SK-N-SH (cell line): ENCODE results near the gene CLEC16A. TPM values are rescaled to one million over a fixed set of nuclear protein-coding genes. Genes with fewer than 3 reads are reported as not detected.

Experiments
- CTCF ChIA-PET: fragments of 300-600, 350-600 bp; formaldehyde crosslinking; extraction: SDS; loops from one replicate; lab custom pipeline; 2021; lab: Yijun Ruan, JAX
- POLR2A ChIA-PET: fragments of 350-600 bp; sonication (Branson Sonifier 250); formaldehyde crosslinking; extraction: SDS; loops from one replicate; lab custom pipeline; 2020; ENCODE audit warnings: antibody characterized with exemption, inconsistent platforms; lab: Yijun Ruan, JAX
- DNase-seq: peaks from one replicate; pipeline ENCODE4 v3.0.0; 2012
- H2AFZ ChIP-seq: fragments of 200-600 bp; sonication (generic); 2 replicates; pipeline ENCODE4 v1.8.1; 2016; ENCODE audit warnings: antibody characterized with exemption, mild to moderate bottlenecking, low read depth
- H3F3A ChIP-seq: fragments of 200-600 bp; sonication (generic); replicated peaks from 2 replicates; pipeline ENCODE3; 2016; ENCODE audit warnings: antibody characterized with exemption, mild to moderate bottlenecking; ENCODE audit not compliant: insufficient read depth
- H3K27ac ChIP-seq, 2 experiments: fragments of 200-500 bp in 1 of 2; fragments of 200-600 bp in 1 of 2; sonication (Bioruptor generic) in 1 of 2; sonication (generic), shearing (Covaris generic) in 1 of 2; 2 replicates each; pipeline versions ENCODE4 v1.5.1 to v1.6.1; 2014 to 2016; ENCODE audit warnings: low read depth in 2 of 2, inconsistent platforms in 1 of 2, low read length in 1 of 2, mild to moderate bottlenecking in 1 of 2, mixed read lengths in 1 of 2
- H3K27me3 ChIP-seq: fragments of 200-600 bp; sonication (generic), shearing (Covaris generic); 2 replicates; pipeline ENCODE4 v1.6.1; 2016; ENCODE audit warnings: mixed run types; ENCODE audit not compliant: insufficient read depth
- H3K36me3 ChIP-seq, 2 experiments: fragments of 200-500 bp in 1 of 2; fragments of 200-600 bp in 1 of 2; sonication (Bioruptor generic) in 1 of 2; sonication (generic) in 1 of 2; replicated peaks in 1 of 2; 2 replicates each; pipeline versions ENCODE3 to v1.5.1; 2014 to 2016; ENCODE audit warnings: low read length in 1 of 2, mild to moderate bottlenecking in 1 of 2; ENCODE audit not compliant: insufficient read depth in 2 of 2, control insufficient read depth in 1 of 2
- H3K4me1 ChIP-seq, 2 experiments: fragments of 200-500 bp in 1 of 2; fragments of 200-600 bp in 1 of 2; sonication (Bioruptor generic) in 1 of 2; sonication (generic), shearing (Covaris generic) in 1 of 2; 2 replicates each; pipeline versions ENCODE4 v1.5.1 to v1.6.1; 2014 to 2016; ENCODE audit warnings: low read depth in 1 of 2, low read length in 1 of 2, mixed run types in 1 of 2; ENCODE audit not compliant: insufficient read depth in 2 of 2, control insufficient read depth in 1 of 2
- H3K4me2 ChIP-seq: fragments of 200-600 bp; sonication (generic), shearing (Covaris generic); 2 replicates; pipeline ENCODE4 v1.6.1; 2017; ENCODE audit warnings: mixed run types
- H3K4me3 ChIP-seq, 2 experiments: fragments of 200-500 bp in 1 of 2; fragments of 200-600 bp in 1 of 2; sonication (Bioruptor generic) in 1 of 2; sonication (generic), shearing (Covaris generic) in 1 of 2; 2 replicates each; pipeline versions ENCODE4 v1.5.1 to v1.8.1; 2014 to 2016; ENCODE audit warnings: low read depth in 2 of 2, inconsistent platforms in 1 of 2, low read length in 1 of 2, mild to moderate bottlenecking in 1 of 2, mixed read lengths in 1 of 2, moderate library complexity in 1 of 2
- H3K79me2 ChIP-seq: fragments of 200-600 bp; sonication (generic); 2 replicates; pipeline ENCODE4 v1.8.1; 2017; ENCODE audit warnings: mild to moderate bottlenecking; ENCODE audit not compliant: insufficient read depth
- H3K9ac ChIP-seq: fragments of 200-600 bp; sonication (generic); 2 replicates; pipeline ENCODE4 v1.6.1; 2017; ENCODE audit warnings: mixed run types
- H3K9me2 ChIP-seq: fragments of 200-600 bp; sonication (generic); 2 replicates; pipeline ENCODE4 v1.6.1; 2017; ENCODE audit warnings: mixed run types
- H3K9me3 ChIP-seq: fragments of 200-600 bp; sonication (generic); 2 replicates; pipeline ENCODE4 v1.6.1; 2017; ENCODE audit warnings: mixed run types, mild to moderate bottlenecking, moderate library complexity
- H4K20me1 ChIP-seq: fragments of 200-600 bp; sonication (generic); 2 replicates; pipeline ENCODE4 v1.6.1; 2017; ENCODE audit warnings: mild to moderate bottlenecking, mixed run types; ENCODE audit not compliant: insufficient read depth
- EP300 ChIP-seq, 2 experiments: IDR thresholded peaks; 2 replicates each; pipeline versions ENCODE4 v1.4.0 to v1.6.1; 2012; ENCODE audit warnings: borderline replicate concordance in 1 of 2, low read depth in 1 of 2, low read length in 1 of 2
- FOSL2 ChIP-seq: IDR thresholded peaks from 2 replicates; pipeline ENCODE4 v1.4.0; 2012; ENCODE audit warnings: low read depth, mild to moderate bottlenecking, moderate library complexity, borderline replicate concordance
- FOXJ3 ChIP-seq: sonication (generic); formaldehyde crosslinking; IDR thresholded peaks from 2 replicates; pipeline ENCODE4 v1.5.1; 2020; ENCODE audit warnings: mild to moderate bottlenecking, missing genetic modification reagents
- FOXM1 ChIP-seq: IDR thresholded peaks from 2 replicates; pipeline ENCODE4 v1.4.0; 2012; ENCODE audit warnings: low read depth, mild to moderate bottlenecking
- JUND ChIP-seq: IDR thresholded peaks from 2 replicates; pipeline ENCODE4 v1.4.0; 2012
- MXI1 ChIP-seq: IDR thresholded peaks from 2 replicates; pipeline ENCODE4 v1.6.1; 2012; ENCODE audit warnings: mild to moderate bottlenecking, low read depth, low read length, improper control_type of control experiment
- NFIC ChIP-seq: IDR thresholded peaks from 2 replicates; pipeline ENCODE4 v1.4.0; 2012; ENCODE audit warnings: borderline replicate concordance
- POLR2AphosphoS5 ChIP-seq: IDR thresholded peaks from 2 replicates; pipeline ENCODE4 v1.6.1; 2012; ENCODE audit warnings: low read depth, low read length
- RAD21 ChIP-seq: IDR thresholded peaks from 2 replicates; pipeline ENCODE4 v1.6.1; 2012; ENCODE audit warnings: mild to moderate bottlenecking, low read length
- RCOR1 ChIP-seq: fragments of 150-350 bp; IDR thresholded peaks from 2 replicates; pipeline ENCODE4 v1.6.1; 2017; ENCODE audit warnings: antibody characterized with exemption, low read length
- RXRA ChIP-seq: IDR thresholded peaks from 2 replicates; pipeline ENCODE4 v1.4.0; 2012; ENCODE audit warnings: low read depth, mild to moderate bottlenecking, borderline replicate concordance
- SMC3 ChIP-seq: IDR thresholded peaks from 2 replicates; pipeline ENCODE4 v1.6.1; 2012; ENCODE audit warnings: low read depth, low read length, improper control_type of control experiment
- TAF1 ChIP-seq: IDR thresholded peaks from 2 replicates; pipeline ENCODE4 v1.6.1; 2012; ENCODE audit warnings: low read depth, mild to moderate bottlenecking, low read length, moderate library complexity, borderline replicate concordance
- TEAD4 ChIP-seq: IDR thresholded peaks from 2 replicates; pipeline ENCODE4 v1.4.0; 2012; ENCODE audit warnings: mild to moderate bottlenecking, borderline replicate concordance; ENCODE audit not compliant: insufficient read depth
- YY1 ChIP-seq: IDR thresholded peaks from 2 replicates; pipeline ENCODE4 v1.4.0; 2012; ENCODE audit warnings: low read depth, mild to moderate bottlenecking
- WGBS: methylation state at CpG from one replicate; pipeline ENCODE4 v1.1.6; 2017; ENCODE audit warnings: low lambda C conversion rate; 5-methylcytosine and 5-hydroxymethylcytosine counted together
- polyA plus RNA-seq, 3 experiments: library from polyadenylated mRNA; depleted of rRNA; stranded (reverse); fragments of >200 nt; gene quantifications; 2 replicates each; pipeline ENCODE4 v1.2.3, GENCODE V29; 2012
- TF ChIP-seq, protein P1 (sequence below): IDR thresholded peaks from 2 replicates; pipeline ENCODE4 v1.4.0; 2012; ENCODE audit warnings: low read depth, borderline replicate concordance
- TF ChIP-seq, protein P2 (sequence below): IDR thresholded peaks from 2 replicates; pipeline ENCODE4 v1.4.0; 2012; ENCODE audit warnings: low read depth, borderline replicate concordance
- TF ChIP-seq, protein P3 (sequence below): IDR thresholded peaks from 2 replicates; pipeline ENCODE4; 2012
- TF ChIP-seq, protein P4 (sequence below): IDR thresholded peaks from 2 replicates; pipeline ENCODE4 v1.6.1; 2012; ENCODE audit warnings: mild to moderate bottlenecking, low read depth, low read length, moderate library complexity
- TF ChIP-seq, protein P5 (sequence below): IDR thresholded peaks from 2 replicates; pipeline ENCODE4 v1.4.0; 2012; ENCODE audit warnings: low read depth

The CLEC16A gene
- polyA plus RNA-seq, 1 of the 3 experiments (the other 2 are of a cell fraction): 13.7 TPM

DNA sequence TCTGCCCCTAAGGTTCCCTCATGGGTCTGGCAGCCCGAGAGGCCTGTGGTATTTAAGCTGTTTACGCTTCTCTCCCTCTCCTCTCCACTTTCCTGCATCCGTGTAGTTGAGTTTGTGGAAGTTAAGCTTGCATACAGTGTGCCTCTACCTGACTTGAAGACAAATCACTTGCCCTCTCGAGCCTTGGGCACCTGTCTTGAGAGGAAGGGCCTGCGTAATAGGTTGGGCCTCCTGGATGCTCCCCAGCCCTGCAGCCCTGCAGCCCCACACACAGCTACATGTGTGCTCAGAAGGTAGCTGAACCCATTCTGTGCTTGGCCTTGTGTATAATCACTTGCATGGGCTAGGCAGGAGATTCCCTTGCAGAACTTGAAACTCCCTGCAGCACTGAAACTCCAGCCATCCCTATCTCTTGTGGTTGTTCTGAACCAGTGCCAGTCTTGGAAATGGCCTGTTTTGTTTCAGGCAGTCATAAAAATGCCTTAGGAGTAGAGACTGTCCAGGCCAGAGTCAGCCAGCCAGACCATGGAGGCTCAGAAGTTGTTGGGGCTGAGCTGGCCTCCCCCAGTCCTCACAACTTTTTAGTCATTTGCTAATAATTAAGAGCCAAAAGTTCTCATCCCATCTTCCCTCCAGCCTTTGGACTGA, 134.6 kb downstream of the CLEC16A start (continued):
- TF ChIP-seq, protein P1, sequence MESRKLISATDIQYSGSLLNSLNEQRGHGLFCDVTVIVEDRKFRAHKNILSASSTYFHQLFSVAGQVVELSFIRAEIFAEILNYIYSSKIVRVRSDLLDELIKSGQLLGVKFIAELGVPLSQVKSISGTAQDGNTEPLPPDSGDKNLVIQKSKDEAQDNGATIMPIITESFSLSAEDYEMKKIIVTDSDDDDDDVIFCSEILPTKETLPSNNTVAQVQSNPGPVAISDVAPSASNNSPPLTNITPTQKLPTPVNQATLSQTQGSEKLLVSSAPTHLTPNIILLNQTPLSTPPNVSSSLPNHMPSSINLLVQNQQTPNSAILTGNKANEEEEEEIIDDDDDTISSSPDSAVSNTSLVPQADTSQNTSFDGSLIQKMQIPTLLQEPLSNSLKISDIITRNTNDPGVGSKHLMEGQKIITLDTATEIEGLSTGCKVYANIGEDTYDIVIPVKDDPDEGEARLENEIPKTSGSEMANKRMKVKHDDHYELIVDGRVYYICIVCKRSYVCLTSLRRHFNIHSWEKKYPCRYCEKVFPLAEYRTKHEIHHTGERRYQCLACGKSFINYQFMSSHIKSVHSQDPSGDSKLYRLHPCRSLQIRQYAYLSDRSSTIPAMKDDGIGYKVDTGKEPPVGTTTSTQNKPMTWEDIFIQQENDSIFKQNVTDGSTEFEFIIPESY: peak; percentile 40; the same call in 1 of the 2 replicates
- TF ChIP-seq, protein P2, sequence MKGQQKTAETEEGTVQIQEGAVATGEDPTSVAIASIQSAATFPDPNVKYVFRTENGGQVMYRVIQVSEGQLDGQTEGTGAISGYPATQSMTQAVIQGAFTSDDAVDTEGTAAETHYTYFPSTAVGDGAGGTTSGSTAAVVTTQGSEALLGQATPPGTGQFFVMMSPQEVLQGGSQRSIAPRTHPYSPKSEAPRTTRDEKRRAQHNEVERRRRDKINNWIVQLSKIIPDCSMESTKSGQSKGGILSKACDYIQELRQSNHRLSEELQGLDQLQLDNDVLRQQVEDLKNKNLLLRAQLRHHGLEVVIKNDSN: no peak
- TF ChIP-seq RCOR1: peak; percentile 98
- TF ChIP-seq SMC3: no peak
- TF ChIP-seq YY1: 0 out of 2 replicates have a peak, but pooled peaks have one; percentile 52
- TF ChIP-seq, protein P3, sequence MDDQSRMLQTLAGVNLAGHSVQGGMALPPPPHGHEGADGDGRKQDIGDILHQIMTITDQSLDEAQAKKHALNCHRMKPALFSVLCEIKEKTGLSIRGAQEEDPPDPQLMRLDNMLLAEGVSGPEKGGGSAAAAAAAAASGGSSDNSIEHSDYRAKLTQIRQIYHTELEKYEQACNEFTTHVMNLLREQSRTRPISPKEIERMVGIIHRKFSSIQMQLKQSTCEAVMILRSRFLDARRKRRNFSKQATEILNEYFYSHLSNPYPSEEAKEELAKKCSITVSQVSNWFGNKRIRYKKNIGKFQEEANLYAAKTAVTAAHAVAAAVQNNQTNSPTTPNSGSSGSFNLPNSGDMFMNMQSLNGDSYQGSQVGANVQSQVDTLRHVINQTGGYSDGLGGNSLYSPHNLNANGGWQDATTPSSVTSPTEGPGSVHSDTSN: peak; percentile 97
- peak; percentile 92 for TF ChIP-seq NFIC
- TF ChIP-seq RXRA: peak; percentile 53; the same call in 1 of the 2 replicates
- no peak for TF ChIP-seq MXI1
- peak; percentile 75; the same call in 1 of the 2 replicates for TF ChIP-seq TEAD4

DNA sequence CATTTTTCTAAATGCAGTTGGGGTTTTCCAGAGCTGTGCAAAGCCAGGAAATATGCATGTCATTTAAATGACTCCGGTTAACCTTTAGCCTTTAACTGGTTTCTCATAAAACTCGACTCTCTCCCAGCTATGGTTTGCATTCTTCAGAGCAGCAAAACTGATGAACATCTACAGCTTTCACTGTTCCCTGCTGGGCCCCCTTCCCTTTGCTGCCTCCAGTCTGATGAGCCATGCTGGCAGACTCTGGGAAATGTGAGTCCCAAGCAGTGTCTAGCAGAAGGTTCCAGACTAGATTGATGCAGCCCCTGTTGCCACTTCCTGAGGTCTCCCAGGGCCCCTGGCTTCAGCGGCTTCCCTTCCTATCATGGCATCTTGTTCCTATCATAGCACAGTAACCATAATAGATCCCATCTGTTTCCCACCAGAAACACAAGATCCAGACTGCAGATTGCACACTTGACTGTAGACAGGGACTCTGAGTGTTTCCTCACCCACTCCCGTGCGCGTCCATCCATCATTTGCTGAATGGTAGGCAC, 135.4 kb downstream of the CLEC16A start:
- Histone ChIP-seq H3K4me2 (peak overlapping the region; percentile 63; the same call in 1 of the 2 replicates), H3K9me3 (no peaks in the 10 kb centered on the region), H3F3A (peaks cover 21% of the 10 kb centered on the region), H4K20me1 (no peaks in the 10 kb centered on the region; the same call in 1 of the 2 replicates), H3K9me2 (no peaks in the 10 kb centered on the region), H2AFZ (no peak overlapping the region), H3K36me3 (no peaks in the 10 kb centered on the region), H3K4me1 (peaks cover 38 to 59% of the 10 kb centered on the region in 2 experiments), H3K4me3 (no peak overlapping the region; a peak in 1 of 4 replicates), H3K27ac (peak overlapping the region; percentile 91 to 95), H3K79me2 (no peaks in the 10 kb centered on the region), H3K9ac (peak overlapping the region; percentile 25; the same call in 1 of the 2 replicates), H3K27me3 (no peaks in the 10 kb centered on the region)
- ChIA-PET CTCF (interaction anchor here (0.7 to 1.6 kb wide), 3 partner anchors 11 to 175 kb away, joined by 3 to 6 read pairs (median 3); no protein-coding TSS in a partner anchor), POLR2A (no interaction called here)
- WGBS: 13% methylated on average over 3 of the region's 6 CpGs
- peak; percentile 77 for DNase-seq
- TF ChIP-seq FOSL2: peak; percentile 33; the same call in 1 of the 2 replicates
- TF ChIP-seq YY1: peak; percentile 43; the same call in 1 of the 2 replicates
- TF ChIP-seq NFIC: peak; percentile 92
- peak; percentile 88; the same call in 1 of the 2 replicates for TF ChIP-seq RXRA
- TF ChIP-seq JUND: peak; percentile 92
- TF ChIP-seq POLR2AphosphoS5: peak; percentile 99
- TF ChIP-seq, protein P4, sequence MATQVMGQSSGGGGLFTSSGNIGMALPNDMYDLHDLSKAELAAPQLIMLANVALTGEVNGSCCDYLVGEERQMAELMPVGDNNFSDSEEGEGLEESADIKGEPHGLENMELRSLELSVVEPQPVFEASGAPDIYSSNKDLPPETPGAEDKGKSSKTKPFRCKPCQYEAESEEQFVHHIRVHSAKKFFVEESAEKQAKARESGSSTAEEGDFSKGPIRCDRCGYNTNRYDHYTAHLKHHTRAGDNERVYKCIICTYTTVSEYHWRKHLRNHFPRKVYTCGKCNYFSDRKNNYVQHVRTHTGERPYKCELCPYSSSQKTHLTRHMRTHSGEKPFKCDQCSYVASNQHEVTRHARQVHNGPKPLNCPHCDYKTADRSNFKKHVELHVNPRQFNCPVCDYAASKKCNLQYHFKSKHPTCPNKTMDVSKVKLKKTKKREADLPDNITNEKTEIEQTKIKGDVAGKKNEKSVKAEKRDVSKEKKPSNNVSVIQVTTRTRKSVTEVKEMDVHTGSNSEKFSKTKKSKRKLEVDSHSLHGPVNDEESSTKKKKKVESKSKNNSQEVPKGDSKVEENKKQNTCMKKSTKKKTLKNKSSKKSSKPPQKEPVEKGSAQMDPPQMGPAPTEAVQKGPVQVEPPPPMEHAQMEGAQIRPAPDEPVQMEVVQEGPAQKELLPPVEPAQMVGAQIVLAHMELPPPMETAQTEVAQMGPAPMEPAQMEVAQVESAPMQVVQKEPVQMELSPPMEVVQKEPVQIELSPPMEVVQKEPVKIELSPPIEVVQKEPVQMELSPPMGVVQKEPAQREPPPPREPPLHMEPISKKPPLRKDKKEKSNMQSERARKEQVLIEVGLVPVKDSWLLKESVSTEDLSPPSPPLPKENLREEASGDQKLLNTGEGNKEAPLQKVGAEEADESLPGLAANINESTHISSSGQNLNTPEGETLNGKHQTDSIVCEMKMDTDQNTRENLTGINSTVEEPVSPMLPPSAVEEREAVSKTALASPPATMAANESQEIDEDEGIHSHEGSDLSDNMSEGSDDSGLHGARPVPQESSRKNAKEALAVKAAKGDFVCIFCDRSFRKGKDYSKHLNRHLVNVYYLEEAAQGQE: no peak
- peak; percentile 53; the same call in 1 of the 2 replicates for TF ChIP-seq MXI1
- TF ChIP-seq, protein P5, sequence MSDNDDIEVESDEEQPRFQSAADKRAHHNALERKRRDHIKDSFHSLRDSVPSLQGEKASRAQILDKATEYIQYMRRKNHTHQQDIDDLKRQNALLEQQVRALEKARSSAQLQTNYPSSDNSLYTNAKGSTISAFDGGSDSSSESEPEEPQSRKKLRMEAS: peak; percentile 78
- peak; percentile 93 for TF ChIP-seq FOXJ3 (CRISPR knock-in tag)
- no peak; the same call in 1 of the 2 replicates for TF ChIP-seq TAF1
- peak; percentile 93 for TF ChIP-seq TEAD4
- peak; percentile 29 for TF ChIP-seq RAD21
- peak; percentile 93 for TF ChIP-seq FOXM1
- peak; percentile 92 to 97; a peak in 3 of 4 replicates for TF ChIP-seq EP300 (IDR thresholded peaks at IDR 0.05; ENCODE audit: borderline replicate concordance in 1 of 2, low read depth in 1 of 2, low read length in 1 of 2)
